ENCODE results near the gene ASTN2.
"Not testable (repeated sequence)": the region's sequence is repeated elsewhere in the genome, so short reads cannot be mapped to it uniquely, and the experiment has no call there.

ASTN2 gene

GRCh38 chr9:116701940-116702642, 712.8 kb downstream of the ASTN2 start:
- DNase-seq (ENCODE audit: low read depth, low spot score) = no peak

- no peak for DNase-seq (ENCODE audit: low read depth, low spot score)
These were observed 713.7 kb downstream of the ASTN2 start for GRCh38 chr9:116700882-116701865.

- DNase-seq (ENCODE audit: low read depth, low spot score) = no peak
These were observed 714.6 kb downstream of the ASTN2 start for GRCh38 chr9:116700279-116700678.

GRCh38 chr9:116697887-116698286, 717.0 kb downstream of the ASTN2 start:
- no peak for DNase-seq (ENCODE audit: low read depth, low spot score)

GRCh38 chr9:116697362-116697761, 717.5 kb downstream of the ASTN2 start:
- peak; percentile 37 for DNase-seq (ENCODE audit: low read depth, low spot score)

GRCh38 chr9:116695438-116695837, 719.4 kb downstream of the ASTN2 start:
- no peak for DNase-seq (ENCODE audit: low read depth, low spot score)

- no peak for DNase-seq (ENCODE audit: low read depth, low spot score)
These were observed 720.0 kb downstream of the ASTN2 start for GRCh38 chr9:116694785-116695291.

GRCh38 chr9:116693233-116693731, 721.6 kb downstream of the ASTN2 start:
- DNase-seq (ENCODE audit: low read depth, low spot score) = no peak

- no peak for DNase-seq (ENCODE audit: low read depth, low spot score)
These were observed 722.2 kb downstream of the ASTN2 start for GRCh38 chr9:116692616-116693015.

- no peak for DNase-seq (ENCODE audit: low read depth, low spot score)
These were observed 723.2 kb downstream of the ASTN2 start for GRCh38 chr9:116691607-116692006.

GRCh38 chr9:116690805-116691204, 724.1 kb downstream of the ASTN2 start:
- not testable (repeated sequence) for DNase-seq (ENCODE audit: low read depth, low spot score)

- DNase-seq (ENCODE audit: low read depth, low spot score) = no peak
These were observed 725.3 kb downstream of the ASTN2 start for GRCh38 chr9:116689486-116690032.

- DNase-seq (ENCODE audit: low read depth, low spot score) = no peak
These were observed 725.9 kb downstream of the ASTN2 start for GRCh38 chr9:116688806-116689485.

- DNase-seq (ENCODE audit: low read depth, low spot score) = peak; percentile 27
These were observed 727.1 kb downstream of the ASTN2 start for GRCh38 chr9:116687754-116688135.

- peak; percentile 96 for DNase-seq (ENCODE audit: low read depth, low spot score)
These were observed 727.6 kb downstream of the ASTN2 start, which contains the start of gene TRIM32 for GRCh38 chr9:116687074-116687753. TSS of gene TRIM32 (plus strand) at chr9:116687305. CDS start at chr9:116697743, 10,438 bp downstream.

- DNase-seq (ENCODE audit: low read depth, low spot score) = no peak
These were observed 728.2 kb downstream of the ASTN2 start for GRCh38 chr9:116686693-116687073.

GRCh38 chr9:116686135-116686534, 728.7 kb downstream of the ASTN2 start:
- DNase-seq (ENCODE audit: low read depth, low spot score) = no peak

GRCh38 chr9:116685166-116685565, 729.7 kb downstream of the ASTN2 start:
- no peak for DNase-seq (ENCODE audit: low read depth, low spot score)

- DNase-seq (ENCODE audit: low read depth, low spot score) = no peak
These were observed 731.3 kb downstream of the ASTN2 start for GRCh38 chr9:116683535-116683934.

GRCh38 chr9:116674210-116674980, 740.5 kb downstream of the ASTN2 start:
- no peak for DNase-seq (ENCODE audit: low read depth, low spot score)

Data from astrocyte of the hippocampus (primary cell).